ENCODE results near the gene PLA2G4D.

The PLA2G4D gene

DNA sequence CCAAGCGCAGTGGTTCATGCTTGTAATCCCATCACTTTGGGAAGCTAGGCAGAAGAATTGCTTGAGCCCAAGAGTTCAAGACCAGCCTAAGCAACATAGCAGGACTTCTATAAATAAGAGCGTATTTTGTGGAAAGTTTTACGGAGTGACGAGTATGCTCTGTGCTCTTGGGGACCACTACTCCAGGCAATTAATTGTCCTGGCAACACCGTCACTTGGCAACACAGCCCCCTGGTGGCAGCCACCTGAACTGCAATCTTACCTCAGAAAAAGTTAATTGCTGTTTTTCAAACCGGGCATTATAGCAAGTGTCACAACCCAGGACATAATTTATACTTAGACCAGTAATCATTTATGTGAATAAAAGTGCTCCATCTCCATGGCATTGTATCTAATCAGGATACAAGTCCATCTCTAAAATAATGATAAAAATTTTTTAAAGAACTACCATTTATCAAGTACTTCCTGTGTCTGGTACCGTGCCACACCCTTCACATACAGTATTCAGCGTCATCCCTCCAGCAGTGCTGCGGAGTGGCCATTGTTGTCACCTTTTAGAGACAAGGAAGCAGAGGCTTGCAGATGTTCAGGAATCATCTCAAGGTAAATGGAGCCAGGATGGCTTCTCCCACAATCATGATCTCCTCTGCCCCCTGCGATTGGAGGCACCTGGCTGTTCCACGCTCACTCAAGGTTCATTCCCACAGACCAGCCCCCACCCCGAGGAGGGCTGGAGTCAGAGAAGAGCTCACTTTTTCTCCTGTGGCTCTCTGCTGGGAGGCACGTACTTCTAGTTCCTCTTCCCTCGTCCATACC, 34.5 kb downstream of the PLA2G4D start:
- H3K9me3 ChIP-seq (ENCODE audit: low read length): no peaks in the 10 kb centered on the region
- H3K36me3 ChIP-seq (ENCODE audit: insufficient read depth, low read length): no peaks in the 10 kb centered on the region
- no peak overlapping the region for H2AFZ ChIP-seq (ENCODE audit: low read length)
- no peaks in the 10 kb centered on the region for H4K20me1 ChIP-seq (ENCODE audit: insufficient read depth, low read length)
- TF ChIP-seq, protein P1, sequence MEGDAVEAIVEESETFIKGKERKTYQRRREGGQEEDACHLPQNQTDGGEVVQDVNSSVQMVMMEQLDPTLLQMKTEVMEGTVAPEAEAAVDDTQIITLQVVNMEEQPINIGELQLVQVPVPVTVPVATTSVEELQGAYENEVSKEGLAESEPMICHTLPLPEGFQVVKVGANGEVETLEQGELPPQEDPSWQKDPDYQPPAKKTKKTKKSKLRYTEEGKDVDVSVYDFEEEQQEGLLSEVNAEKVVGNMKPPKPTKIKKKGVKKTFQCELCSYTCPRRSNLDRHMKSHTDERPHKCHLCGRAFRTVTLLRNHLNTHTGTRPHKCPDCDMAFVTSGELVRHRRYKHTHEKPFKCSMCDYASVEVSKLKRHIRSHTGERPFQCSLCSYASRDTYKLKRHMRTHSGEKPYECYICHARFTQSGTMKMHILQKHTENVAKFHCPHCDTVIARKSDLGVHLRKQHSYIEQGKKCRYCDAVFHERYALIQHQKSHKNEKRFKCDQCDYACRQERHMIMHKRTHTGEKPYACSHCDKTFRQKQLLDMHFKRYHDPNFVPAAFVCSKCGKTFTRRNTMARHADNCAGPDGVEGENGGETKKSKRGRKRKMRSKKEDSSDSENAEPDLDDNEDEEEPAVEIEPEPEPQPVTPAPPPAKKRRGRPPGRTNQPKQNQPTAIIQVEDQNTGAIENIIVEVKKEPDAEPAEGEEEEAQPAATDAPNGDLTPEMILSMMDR (IDR thresholded peaks at IDR 0.05; ENCODE audit: low read length): peak; percentile 92
- no peak for TF ChIP-seq EZH2 (IDR thresholded peaks at IDR 0.05; ENCODE audit: borderline replicate concordance, low read length)
- no peaks in the 10 kb centered on the region for H3K9me2 ChIP-seq (ENCODE audit: low read depth, low read length)
- H3K4me1 ChIP-seq (ENCODE audit: insufficient read depth, low read length, severe bottlenecking): peaks cover 1% of the 10 kb centered on the region
- H3K79me2 ChIP-seq (ENCODE audit: insufficient read depth, low read length): no peaks in the 10 kb centered on the region
- no peaks in the 10 kb centered on the region for H3F3A ChIP-seq (ENCODE audit: insufficient read depth, low read length)
- no peak overlapping the region for H3K4me3 ChIP-seq (ENCODE audit: low read depth, low read length, poor library complexity, severe bottlenecking)
- H3K9ac ChIP-seq (ENCODE audit: low read length): no peak overlapping the region
- no peaks in the 10 kb centered on the region; the same call in 1 of the 2 replicates for H3K27me3 ChIP-seq (ENCODE audit: insufficient read depth, low read length)
- no peak overlapping the region for H3K27ac ChIP-seq (ENCODE audit: low read depth, low read length, poor library complexity, severe bottlenecking)
- H3K4me2 ChIP-seq (ENCODE audit: low read length): no peak overlapping the region

DNA sequence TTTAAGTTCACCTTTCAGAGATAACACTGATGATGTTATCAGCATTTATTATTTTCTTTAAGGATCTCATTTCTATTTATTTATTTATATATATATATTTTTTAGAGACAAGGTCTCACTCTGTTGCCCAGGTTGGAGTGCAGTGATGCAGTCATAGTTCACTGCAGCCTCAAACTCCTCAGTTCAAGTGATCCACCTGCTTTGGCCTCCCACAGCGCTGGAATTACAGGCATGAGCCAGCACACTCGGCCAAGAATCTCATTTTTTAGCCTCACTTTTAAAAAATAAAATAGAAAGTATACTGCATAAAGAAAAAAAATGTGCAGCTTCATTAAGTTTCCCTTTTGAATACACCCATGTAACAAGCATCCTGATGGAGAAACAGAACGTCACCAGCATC, 35.6 kb downstream of the PLA2G4D start:
- H3K9ac ChIP-seq (ENCODE audit: low read length): no peak overlapping the region
- no peaks in the 10 kb centered on the region for H3K9me2 ChIP-seq (ENCODE audit: low read depth, low read length)
- no peaks in the 10 kb centered on the region for H4K20me1 ChIP-seq (ENCODE audit: insufficient read depth, low read length)
- no peaks in the 10 kb centered on the region for H3K36me3 ChIP-seq (ENCODE audit: insufficient read depth, low read length)
- no peaks in the 10 kb centered on the region for H3K4me1 ChIP-seq (ENCODE audit: insufficient read depth, low read length, severe bottlenecking)
- H3K4me2 ChIP-seq (ENCODE audit: low read length): no peak overlapping the region
- H3K27ac ChIP-seq (ENCODE audit: low read depth, low read length, poor library complexity, severe bottlenecking): no peak overlapping the region
- no peak overlapping the region for H3K4me3 ChIP-seq (ENCODE audit: low read depth, low read length, poor library complexity, severe bottlenecking)
- H2AFZ ChIP-seq (ENCODE audit: low read length): no peak overlapping the region
- no peaks in the 10 kb centered on the region for H3K9me3 ChIP-seq (ENCODE audit: low read length)
- TF ChIP-seq, protein P1 (IDR thresholded peaks at IDR 0.05; ENCODE audit: low read length): no peak
- TF ChIP-seq EZH2 (IDR thresholded peaks at IDR 0.05; ENCODE audit: borderline replicate concordance, low read length): no peak
- H3K79me2 ChIP-seq (ENCODE audit: insufficient read depth, low read length): no peaks in the 10 kb centered on the region
- no peaks in the 10 kb centered on the region for H3F3A ChIP-seq (ENCODE audit: insufficient read depth, low read length)
- H3K27me3 ChIP-seq (ENCODE audit: insufficient read depth, low read length): no peaks in the 10 kb centered on the region; the same call in 1 of the 2 replicates

DNA sequence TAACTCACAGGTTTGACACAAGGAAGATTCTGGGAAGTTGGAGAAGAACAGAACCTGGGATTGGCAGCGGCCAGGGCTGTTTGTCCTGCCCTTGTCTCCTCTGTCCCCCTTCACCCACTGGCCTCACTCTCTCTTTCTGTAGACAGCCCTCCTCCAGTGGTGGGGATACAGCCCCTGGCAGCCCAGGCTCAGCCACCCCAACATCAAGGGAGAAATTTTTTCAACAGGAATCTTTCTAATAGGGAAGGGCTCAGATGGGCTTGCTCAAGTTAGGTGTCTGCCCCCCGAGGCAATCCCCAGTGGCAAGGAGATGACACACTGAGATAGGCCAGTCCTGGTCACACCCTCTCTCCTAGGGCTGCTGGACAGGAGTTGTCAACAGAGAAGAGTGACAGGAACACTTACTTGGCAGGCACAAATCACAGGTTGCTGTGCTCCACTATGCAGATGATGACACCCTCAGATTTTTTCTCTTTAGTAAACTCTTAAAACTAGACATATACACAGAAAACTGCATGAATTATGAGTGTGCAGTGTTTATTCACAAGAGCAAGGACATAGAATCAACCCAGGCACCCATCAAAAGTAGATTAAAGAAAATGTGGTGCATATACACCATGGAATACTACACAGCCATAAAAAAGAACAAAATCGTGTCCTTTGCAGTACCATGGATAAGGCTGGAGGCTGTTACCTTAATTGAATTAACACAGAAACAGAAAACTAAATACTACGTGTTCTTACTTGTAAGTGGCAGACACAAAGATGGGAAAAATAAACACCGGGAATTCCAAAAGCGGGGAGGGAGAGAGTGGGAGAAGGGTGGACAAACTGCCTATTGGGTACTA, 36.3 kb downstream of the PLA2G4D start:
- no peaks in the 10 kb centered on the region for H3K9me2 ChIP-seq (ENCODE audit: low read depth, low read length)
- no peaks in the 10 kb centered on the region; the same call in 1 of the 2 replicates for H3K27me3 ChIP-seq (ENCODE audit: insufficient read depth, low read length)
- no peak overlapping the region for H2AFZ ChIP-seq (ENCODE audit: low read length)
- H3K27ac ChIP-seq (ENCODE audit: low read depth, low read length, poor library complexity, severe bottlenecking): no peak overlapping the region
- H3K4me2 ChIP-seq (ENCODE audit: low read length): no peak overlapping the region
- no peaks in the 10 kb centered on the region for H3F3A ChIP-seq (ENCODE audit: insufficient read depth, low read length)
- H3K4me3 ChIP-seq (ENCODE audit: low read depth, low read length, poor library complexity, severe bottlenecking): no peak overlapping the region
- TF ChIP-seq, protein P1 (IDR thresholded peaks at IDR 0.05; ENCODE audit: low read length): no peak
- no peak for TF ChIP-seq EZH2 (IDR thresholded peaks at IDR 0.05; ENCODE audit: borderline replicate concordance, low read length)
- H3K79me2 ChIP-seq (ENCODE audit: insufficient read depth, low read length): no peaks in the 10 kb centered on the region
- no peaks in the 10 kb centered on the region for H3K9me3 ChIP-seq (ENCODE audit: low read length)
- no peaks in the 10 kb centered on the region for H3K36me3 ChIP-seq (ENCODE audit: insufficient read depth, low read length)
- no peak overlapping the region for H3K9ac ChIP-seq (ENCODE audit: low read length)
- no peaks in the 10 kb centered on the region for H3K4me1 ChIP-seq (ENCODE audit: insufficient read depth, low read length, severe bottlenecking)
- no peaks in the 10 kb centered on the region for H4K20me1 ChIP-seq (ENCODE audit: insufficient read depth, low read length)
